ENCODE results near the gene AP3S2.
"Not testable (repeated sequence)": the region's sequence is repeated elsewhere in the genome, so short reads cannot be mapped to it uniquely, and the experiment has no call there.

DNA sequence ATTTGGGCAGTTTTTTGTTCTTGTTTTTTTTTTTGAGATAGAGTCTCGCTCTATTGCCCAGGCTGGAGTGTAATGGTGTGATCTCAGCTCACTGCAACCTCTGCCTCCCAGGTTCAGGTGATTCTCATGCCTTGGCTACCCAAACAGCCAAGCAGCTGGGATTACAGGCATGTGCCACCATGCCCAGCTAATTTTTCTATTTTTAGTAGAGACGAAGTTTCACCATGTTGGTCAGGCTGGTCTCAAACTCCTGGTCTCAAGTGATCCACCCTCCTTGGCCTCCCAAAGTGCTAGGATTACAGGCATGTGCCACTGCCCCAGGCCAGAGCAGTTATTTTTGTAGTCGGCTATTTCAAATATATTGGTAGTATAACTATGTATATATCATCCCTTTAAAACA, 8.6 kb downstream of the AP3S2 start:
- not testable (repeated sequence) for TF ChIP-seq CTCF, POLR2A (IDR thresholded peaks at IDR 0.05)
